Colonic mucosa (tissue), 4 donors: ENCODE data around the gene F10. TPM values are rescaled to one million over a fixed set of nuclear protein-coding genes. Genes with fewer than 3 reads are reported as not detected.

Experiments used
- DNase-seq: peaks from one replicate; pipeline ENCODE4 v3.0.0-alpha.2; 2020
- H3K27ac ChIP-seq: fragments of 200-600 bp; one replicate; pipeline ENCODE4 v1.8.0; 2021
- H3K27me3 ChIP-seq: fragments of 200-600 bp; one replicate; pipeline ENCODE4 v1.8.0; 2021
- H3K36me3 ChIP-seq: fragments of 200-600 bp; one replicate; pipeline ENCODE4 v1.8.0; 2021
- H3K4me1 ChIP-seq: fragments of 200-600 bp; one replicate; pipeline ENCODE4 v1.8.0; 2021; ENCODE audit warnings: mild to moderate bottlenecking
- H3K4me3 ChIP-seq: fragments of 200-600 bp; one replicate; pipeline ENCODE4 v1.8.0; 2021
- H3K9ac ChIP-seq, 2 donors: one replicate each; pipeline ENCODE4 v1.7.0; 2013; ENCODE audit warnings: control low read depth in 2 of 2, low read depth in 2 of 2, low read length in 2 of 2
- H3K9me3 ChIP-seq: fragments of 200-600 bp; one replicate; pipeline ENCODE4 v1.8.0; 2021
- intact Hi-C: fragments of 100-400 bp; cut with DNase I; formaldehyde crosslinking; loops from one replicate; pipeline ENCODE4 v1.14.1; 2022
- total RNA-seq, 2 donors: library from RNA; stranded (reverse); fragmentation: NEBNext Ultra II Directional in 1 of 2; extraction: Animal tissue kit (Norgen Biotek cat#: 25700) in 1 of 2; gene quantifications; one replicate each; pipeline ENCODE4 v1.2.1, GENCODE V29; 2021
- TF ChIP-seq, protein P1 (sequence below): fragments of 200-600 bp; IDR thresholded peaks from one replicate; pipeline ENCODE4 v1.8.0; 2022; ENCODE audit warnings: antibody characterized with exemption, mild to moderate bottlenecking
- donor health status: healthy.
- donor health status: DM: no; HTN: no; CAD: no.
- donor health status: DM: no; HTN: no; CAD: no.

The F10 gene
- total RNA-seq, 2 donors from 2014 or later, result 1.5 to 4.1 TPM

DNA sequence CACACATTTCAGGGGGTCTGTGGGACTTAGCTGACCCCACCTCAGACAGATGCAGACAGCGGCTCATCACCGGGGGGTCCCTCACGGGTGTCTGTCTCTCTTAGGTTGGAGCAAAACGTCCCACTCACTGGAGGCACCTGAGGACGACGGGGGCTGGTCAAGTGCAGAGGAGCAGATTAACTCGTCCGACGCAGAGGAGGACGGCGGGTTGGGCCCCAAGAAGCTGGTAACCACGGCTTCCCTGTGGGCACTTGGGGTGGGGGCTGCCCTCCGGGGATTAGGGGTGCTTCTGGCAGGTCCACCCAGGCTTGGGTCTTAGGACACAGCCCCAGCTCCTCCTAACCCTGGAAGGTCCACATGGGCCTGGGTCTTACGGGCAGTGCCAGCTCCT, 28.2 kb upstream of the F10 start:
- no peak overlapping the region for H3K27ac ChIP-seq
- intact Hi-C loops, result no loop called here
- H3K9me3 ChIP-seq, result no peaks in the 10 kb centered on the region
- H3K9ac ChIP-seq, result no peak overlapping the region
- H3K4me1 ChIP-seq, result no peaks in the 10 kb centered on the region
- H3K4me3 ChIP-seq, result no peak overlapping the region
- TF ChIP-seq, protein P1, sequence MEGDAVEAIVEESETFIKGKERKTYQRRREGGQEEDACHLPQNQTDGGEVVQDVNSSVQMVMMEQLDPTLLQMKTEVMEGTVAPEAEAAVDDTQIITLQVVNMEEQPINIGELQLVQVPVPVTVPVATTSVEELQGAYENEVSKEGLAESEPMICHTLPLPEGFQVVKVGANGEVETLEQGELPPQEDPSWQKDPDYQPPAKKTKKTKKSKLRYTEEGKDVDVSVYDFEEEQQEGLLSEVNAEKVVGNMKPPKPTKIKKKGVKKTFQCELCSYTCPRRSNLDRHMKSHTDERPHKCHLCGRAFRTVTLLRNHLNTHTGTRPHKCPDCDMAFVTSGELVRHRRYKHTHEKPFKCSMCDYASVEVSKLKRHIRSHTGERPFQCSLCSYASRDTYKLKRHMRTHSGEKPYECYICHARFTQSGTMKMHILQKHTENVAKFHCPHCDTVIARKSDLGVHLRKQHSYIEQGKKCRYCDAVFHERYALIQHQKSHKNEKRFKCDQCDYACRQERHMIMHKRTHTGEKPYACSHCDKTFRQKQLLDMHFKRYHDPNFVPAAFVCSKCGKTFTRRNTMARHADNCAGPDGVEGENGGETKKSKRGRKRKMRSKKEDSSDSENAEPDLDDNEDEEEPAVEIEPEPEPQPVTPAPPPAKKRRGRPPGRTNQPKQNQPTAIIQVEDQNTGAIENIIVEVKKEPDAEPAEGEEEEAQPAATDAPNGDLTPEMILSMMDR, result no peak
- H3K36me3 ChIP-seq, result no peaks in the 10 kb centered on the region
- no peaks in the 10 kb centered on the region for H3K27me3 ChIP-seq
- DNase-seq, result no peak

DNA sequence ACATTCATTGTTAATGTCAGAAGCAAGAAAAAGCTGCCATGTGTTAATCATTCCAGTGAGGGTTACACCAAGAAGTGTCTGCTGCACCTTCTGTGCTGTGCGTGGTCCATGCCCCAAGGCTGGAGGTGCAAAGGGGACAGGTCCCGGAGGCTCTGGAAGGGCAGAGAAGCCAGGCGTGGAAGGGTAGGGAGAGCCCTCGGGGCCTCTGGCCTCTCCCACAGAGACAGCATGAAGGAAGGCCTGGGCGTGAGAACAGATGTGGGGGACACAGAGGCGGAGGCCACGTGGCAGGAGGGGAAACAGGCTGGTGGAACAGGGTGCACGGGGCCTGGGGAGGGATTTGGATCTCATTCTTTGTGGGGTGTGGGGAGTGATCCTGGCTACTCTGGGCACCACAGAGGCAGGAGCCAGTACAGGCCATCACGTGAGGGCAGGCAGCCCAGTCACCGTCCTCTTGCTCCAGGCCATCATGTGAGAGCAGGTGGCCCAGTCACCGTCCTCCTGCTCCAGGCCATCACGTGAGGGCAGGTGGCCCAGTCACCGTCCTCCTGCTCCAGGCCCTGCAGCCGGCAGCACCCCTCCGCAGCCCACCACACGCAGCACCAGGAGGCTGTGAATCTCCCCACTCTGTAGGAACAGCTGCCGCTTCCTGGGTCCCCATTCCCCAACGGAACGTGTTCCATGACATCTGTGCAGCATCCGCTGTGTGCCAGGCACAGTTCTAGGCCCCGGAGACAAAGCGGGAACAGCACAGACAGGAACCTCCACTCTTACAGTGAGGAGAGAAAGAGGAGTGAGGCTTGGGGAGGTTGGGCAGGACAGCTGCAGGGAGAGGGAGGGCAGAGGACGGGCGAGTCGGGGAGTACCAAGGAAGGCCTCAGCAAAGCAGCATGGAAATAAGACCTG, 27.2 kb upstream of the F10 start:
- DNase-seq, result no peak
- H3K27ac ChIP-seq, result no peak overlapping the region
- H3K36me3 ChIP-seq, result no peaks in the 10 kb centered on the region
- H3K27me3 ChIP-seq, result no peaks in the 10 kb centered on the region
- no peak overlapping the region for H3K9ac ChIP-seq
- TF ChIP-seq, protein P1, result no peak
- intact Hi-C loops, result no loop called here
- H3K4me3 ChIP-seq, result no peak overlapping the region
- H3K4me1 ChIP-seq, result no peaks in the 10 kb centered on the region
- no peaks in the 10 kb centered on the region for H3K9me3 ChIP-seq

DNA sequence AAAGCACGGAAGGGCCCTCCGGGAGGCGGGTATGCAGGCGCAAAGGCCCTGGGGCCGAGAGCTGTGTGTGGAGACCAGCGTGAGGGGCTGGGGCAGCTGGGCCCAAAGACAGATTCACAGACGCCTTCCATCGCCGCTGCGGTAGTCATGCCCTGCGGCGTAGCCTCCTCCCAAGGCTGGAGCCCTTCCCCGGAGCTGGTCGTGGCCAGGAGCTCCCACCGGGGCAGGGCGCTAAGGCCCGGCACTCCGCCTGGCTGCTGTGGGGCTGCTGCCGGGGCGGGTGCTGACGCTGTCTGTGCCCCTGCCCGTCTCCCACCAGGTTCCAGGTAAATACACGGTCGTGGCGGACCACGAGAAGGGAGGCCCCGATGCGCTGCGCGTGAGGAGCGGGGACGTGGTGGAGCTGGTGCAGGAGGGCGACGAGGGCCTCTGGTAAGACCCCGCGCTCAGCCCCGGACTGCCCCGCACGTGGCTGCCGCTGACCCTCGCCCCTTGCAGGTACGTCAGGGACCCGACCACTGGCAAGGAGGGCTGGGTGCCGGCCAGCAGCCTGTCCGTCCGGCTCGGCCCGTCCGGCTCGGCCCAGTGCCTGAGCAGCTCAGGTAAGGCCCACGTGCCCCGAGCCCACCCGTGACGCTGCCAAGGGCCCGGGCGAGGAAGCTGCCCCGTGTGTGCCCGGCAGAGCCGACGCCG, 26.4 kb upstream of the F10 start:
- H3K9me3 ChIP-seq, result no peaks in the 10 kb centered on the region
- intact Hi-C loops, result no loop called here
- H3K4me1 ChIP-seq, result no peaks in the 10 kb centered on the region
- H3K9ac ChIP-seq, result no peak overlapping the region
- DNase-seq, result no peak
- no peaks in the 10 kb centered on the region for H3K27me3 ChIP-seq
- no peak overlapping the region for H3K4me3 ChIP-seq
- H3K27ac ChIP-seq, result no peak overlapping the region
- no peaks in the 10 kb centered on the region for H3K36me3 ChIP-seq
- TF ChIP-seq, protein P1, result no peak

DNA sequence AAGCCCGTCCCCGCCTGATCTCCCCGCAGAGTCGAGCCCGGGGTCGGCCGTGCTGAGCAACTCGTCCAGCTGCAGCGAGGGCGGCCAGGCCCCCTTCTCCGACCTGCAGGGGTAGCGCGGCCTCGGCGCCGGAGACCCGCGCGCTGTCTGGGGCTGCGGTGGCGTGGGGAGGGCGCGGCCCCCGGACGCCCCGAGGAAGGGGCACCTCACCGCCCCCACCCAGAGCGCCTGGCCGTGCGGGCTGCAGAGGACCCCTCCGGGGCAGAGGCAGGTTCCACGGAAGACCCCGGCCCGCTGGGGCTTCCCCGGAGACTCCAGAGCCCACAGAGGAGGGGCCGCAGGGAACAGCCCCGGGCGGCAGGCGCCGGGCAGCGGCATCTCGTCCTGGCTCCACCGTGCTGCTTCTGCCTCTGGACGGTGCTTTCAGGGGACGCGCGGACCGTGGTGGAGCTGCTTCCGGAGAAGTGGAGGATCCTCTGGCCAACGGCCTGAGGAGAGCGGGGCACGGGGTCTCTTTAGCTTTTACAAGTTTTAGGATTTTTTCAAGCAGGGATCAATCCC, 25.8 kb upstream of the F10 start:
- Histone ChIP-seq H3K4me3 (no peak overlapping the region), H3K9me3 (no peaks in the 10 kb centered on the region), H3K4me1 (no peaks in the 10 kb centered on the region), H3K27me3 (no peaks in the 10 kb centered on the region), H3K27ac (no peak overlapping the region), H3K36me3 (no peaks in the 10 kb centered on the region), H3K9ac (no peak overlapping the region)
- DNase-seq, result no peak
- TF ChIP-seq, protein P1, result no peak
- intact Hi-C loops, result no loop called here

DNA sequence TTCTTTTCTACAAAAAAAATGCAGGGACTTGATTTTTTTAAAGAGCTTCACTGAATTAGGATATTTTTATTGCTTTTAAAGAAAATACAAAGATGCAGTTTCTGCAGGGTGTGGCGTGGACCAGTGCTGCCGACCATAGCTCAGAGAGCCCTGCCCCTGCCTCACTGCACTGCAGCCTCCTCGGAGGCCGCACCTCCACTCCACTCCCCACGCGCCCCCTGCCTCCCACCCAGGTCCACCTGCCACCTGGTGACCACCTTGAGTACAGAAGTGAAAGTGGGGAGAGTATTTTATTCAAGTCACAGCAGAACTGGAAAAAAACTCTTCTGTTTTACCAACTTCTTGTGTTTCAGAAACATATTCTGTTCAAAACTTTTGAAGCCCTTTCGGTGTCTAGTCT, 24.9 kb upstream of the F10 start:
- Histone ChIP-seq H3K36me3 (no peaks in the 10 kb centered on the region), H3K27me3 (no peaks in the 10 kb centered on the region), H3K9ac (no peak overlapping the region), H3K4me1 (no peaks in the 10 kb centered on the region), H3K4me3 (no peak overlapping the region), H3K9me3 (no peaks in the 10 kb centered on the region), H3K27ac (no peak overlapping the region)
- TF ChIP-seq, protein P1, result no peak
- intact Hi-C loops, result no loop called here
- DNase-seq, result no peak
